ENCODE results near the gene IP6K2.

IP6K2 gene

GRCh38 chr3:48698891-48699290 is 18.1 kb downstream of the IP6K2 start:
- Histone ChIP-seq H3K4me3 (ENCODE audit: low read depth, low read length) (no peak overlapping the region), H3K27me3 (ENCODE audit: control insufficient read depth, insufficient read depth, low read length) (no peaks in the 10 kb centered on the region), H3K9me3 (ENCODE audit: control insufficient read depth, insufficient read depth, low read length) (no peaks in the 10 kb centered on the region), H3K9ac (ENCODE audit: low read depth, low read length) (no peak overlapping the region), H3K36me3 (ENCODE audit: control insufficient read depth, insufficient read depth, low read length) (peaks cover 57% of the 10 kb centered on the region), H3K4me1 (ENCODE audit: control insufficient read depth, insufficient read depth, low read length) (peaks cover 27% of the 10 kb centered on the region), H3K27ac (ENCODE audit: low read depth, low read length) (no peak overlapping the region)

GRCh38 chr3:48697952-48698351 is 19.1 kb downstream of the IP6K2 start:
- H3K27me3 ChIP-seq (ENCODE audit: control insufficient read depth, insufficient read depth, low read length) = no peaks in the 10 kb centered on the region
- peaks cover 24% of the 10 kb centered on the region for H3K4me1 ChIP-seq (ENCODE audit: control insufficient read depth, insufficient read depth, low read length)
- H3K36me3 ChIP-seq (ENCODE audit: control insufficient read depth, insufficient read depth, low read length) = peaks cover 66% of the 10 kb centered on the region
- no peak overlapping the region for H3K27ac ChIP-seq (ENCODE audit: low read depth, low read length)
- H3K4me3 ChIP-seq (ENCODE audit: low read depth, low read length) = no peak overlapping the region
- H3K9ac ChIP-seq (ENCODE audit: low read depth, low read length) = no peak overlapping the region
- H3K9me3 ChIP-seq (ENCODE audit: control insufficient read depth, insufficient read depth, low read length) = no peaks in the 10 kb centered on the region

- no peak overlapping the region for H3K9ac ChIP-seq (ENCODE audit: low read depth, low read length)
- peak overlapping the region; percentile 57 for H3K27ac ChIP-seq (ENCODE audit: low read depth, low read length)
- no peak overlapping the region for H3K4me3 ChIP-seq (ENCODE audit: low read depth, low read length)
- H3K4me1 ChIP-seq (ENCODE audit: control insufficient read depth, insufficient read depth, low read length) = peaks cover 21% of the 10 kb centered on the region
- no peaks in the 10 kb centered on the region for H3K9me3 ChIP-seq (ENCODE audit: control insufficient read depth, insufficient read depth, low read length)
- H3K36me3 ChIP-seq (ENCODE audit: control insufficient read depth, insufficient read depth, low read length) = peaks cover 75% of the 10 kb centered on the region
- H3K27me3 ChIP-seq (ENCODE audit: control insufficient read depth, insufficient read depth, low read length) = no peaks in the 10 kb centered on the region
Measured at GRCh38 chr3:48696601-48697000, 20.4 kb downstream of the IP6K2 start.

- Histone ChIP-seq H3K27me3 (ENCODE audit: control insufficient read depth, insufficient read depth, low read length) (no peaks in the 10 kb centered on the region), H3K4me1 (ENCODE audit: control insufficient read depth, insufficient read depth, low read length) (peaks cover 21% of the 10 kb centered on the region), H3K4me3 (ENCODE audit: low read depth, low read length) (no peak overlapping the region), H3K9me3 (ENCODE audit: control insufficient read depth, insufficient read depth, low read length) (no peaks in the 10 kb centered on the region), H3K36me3 (ENCODE audit: control insufficient read depth, insufficient read depth, low read length) (peaks cover 79% of the 10 kb centered on the region), H3K27ac (ENCODE audit: low read depth, low read length) (peak overlapping the region; percentile 57), H3K9ac (ENCODE audit: low read depth, low read length) (no peak overlapping the region)
Measured at GRCh38 chr3:48696156-48696555, 20.9 kb downstream of the IP6K2 start.

DNA sequence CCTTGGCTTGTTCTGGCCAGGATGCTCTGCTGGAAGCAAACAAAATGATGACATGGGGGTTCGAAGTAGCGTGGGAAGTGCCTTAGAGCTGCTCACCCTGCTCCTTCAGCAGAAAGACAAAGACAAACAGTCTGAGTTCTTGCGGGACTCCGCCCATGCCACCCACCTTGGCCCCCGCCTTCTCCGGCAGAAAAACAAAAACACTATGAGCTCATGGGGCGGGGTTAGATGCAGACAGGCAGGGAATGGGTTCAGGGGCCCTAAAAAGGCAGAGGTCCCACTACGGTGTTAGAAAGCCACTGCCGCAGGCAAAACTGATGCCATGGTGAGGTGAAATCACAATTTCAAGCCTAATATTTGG is 21.6 kb downstream of the IP6K2 start:
- peaks cover 80% of the 10 kb centered on the region for H3K36me3 ChIP-seq (ENCODE audit: control insufficient read depth, insufficient read depth, low read length)
- H3K4me1 ChIP-seq (ENCODE audit: control insufficient read depth, insufficient read depth, low read length) = peaks cover 21% of the 10 kb centered on the region
- peak overlapping the region; percentile 63 for H3K9ac ChIP-seq (ENCODE audit: low read depth, low read length)
- no peaks in the 10 kb centered on the region for H3K27me3 ChIP-seq (ENCODE audit: control insufficient read depth, insufficient read depth, low read length)
- peak overlapping the region; percentile 95 for H3K27ac ChIP-seq (ENCODE audit: low read depth, low read length)
- no peaks in the 10 kb centered on the region for H3K9me3 ChIP-seq (ENCODE audit: control insufficient read depth, insufficient read depth, low read length)
- peak overlapping the region; percentile 32 for H3K4me3 ChIP-seq (ENCODE audit: low read depth, low read length)

DNA sequence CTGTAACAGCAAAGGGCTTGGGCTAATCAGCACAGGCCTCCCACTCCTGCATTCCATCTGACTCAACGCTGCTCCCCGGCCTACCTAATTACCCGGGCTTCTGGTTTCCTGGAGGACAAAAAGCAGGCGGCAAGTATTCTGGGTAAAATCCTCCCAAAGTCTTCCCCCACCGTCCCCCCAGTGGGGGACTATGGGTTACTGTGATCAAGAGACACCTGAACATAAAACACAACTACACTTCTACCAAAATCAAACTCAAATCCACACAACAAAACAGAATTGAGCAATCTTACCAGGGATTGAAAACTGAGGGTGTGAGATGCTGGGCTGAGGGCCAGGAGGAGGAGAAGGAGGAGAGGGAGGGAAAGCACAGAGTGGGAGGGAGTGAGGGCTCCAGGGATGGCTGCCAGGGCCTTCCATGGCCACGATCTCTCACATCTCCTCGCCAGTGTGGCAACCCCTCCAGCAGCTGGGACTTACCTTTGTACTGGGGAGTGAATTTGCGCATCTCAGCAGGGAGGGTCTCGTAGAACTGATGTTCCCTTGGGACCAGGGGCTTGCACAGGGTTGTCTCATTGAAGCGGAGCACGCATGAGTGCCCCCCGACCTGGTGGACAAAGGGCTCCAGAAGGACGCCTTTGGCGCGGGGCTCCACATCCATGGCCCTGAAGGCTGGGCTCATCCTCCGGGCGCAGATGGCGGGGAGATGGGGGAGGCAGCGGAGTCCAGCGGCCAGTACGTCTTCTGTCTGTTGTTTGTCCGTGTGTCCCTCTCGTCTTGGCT is 22.2 kb downstream of the IP6K2 start:
- Histone ChIP-seq H3K27ac (ENCODE audit: low read depth, low read length) (peak overlapping the region; percentile 95), H3K9ac (ENCODE audit: low read depth, low read length) (peak overlapping the region; percentile 63), H3K36me3 (ENCODE audit: control insufficient read depth, insufficient read depth, low read length) (peaks cover 81% of the 10 kb centered on the region), H3K4me1 (ENCODE audit: control insufficient read depth, insufficient read depth, low read length) (peaks cover 21% of the 10 kb centered on the region), H3K4me3 (ENCODE audit: low read depth, low read length) (peak overlapping the region; percentile 32), H3K9me3 (ENCODE audit: control insufficient read depth, insufficient read depth, low read length) (no peaks in the 10 kb centered on the region), H3K27me3 (ENCODE audit: control insufficient read depth, insufficient read depth, low read length) (no peaks in the 10 kb centered on the region)

DNA sequence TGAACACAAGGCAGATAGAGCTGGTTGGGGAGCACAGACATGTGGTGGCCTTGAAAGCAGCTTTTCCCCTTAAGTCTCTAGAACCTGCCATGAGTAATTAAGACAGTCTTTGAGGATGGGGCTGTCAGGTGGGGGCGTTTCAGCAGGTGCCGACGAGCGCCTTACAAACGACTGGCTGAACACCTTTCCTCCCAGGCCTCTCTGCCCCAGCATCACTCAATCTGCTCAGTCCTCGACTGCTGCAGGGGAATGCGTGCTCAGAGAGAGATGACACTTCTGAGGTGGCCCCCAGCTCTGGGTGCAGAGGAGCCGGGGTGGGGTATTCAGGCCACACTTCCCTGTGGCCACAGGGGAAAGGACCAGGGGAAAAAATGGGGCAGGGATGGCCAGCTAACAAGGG is 23.2 kb downstream of the IP6K2 start:
- H3K27me3 ChIP-seq (ENCODE audit: control insufficient read depth, insufficient read depth, low read length) = no peaks in the 10 kb centered on the region
- no peaks in the 10 kb centered on the region for H3K9me3 ChIP-seq (ENCODE audit: control insufficient read depth, insufficient read depth, low read length)
- H3K9ac ChIP-seq (ENCODE audit: low read depth, low read length) = no peak overlapping the region
- H3K4me3 ChIP-seq (ENCODE audit: low read depth, low read length) = no peak overlapping the region
- H3K4me1 ChIP-seq (ENCODE audit: control insufficient read depth, insufficient read depth, low read length) = peaks cover 21% of the 10 kb centered on the region
- H3K36me3 ChIP-seq (ENCODE audit: control insufficient read depth, insufficient read depth, low read length) = peaks cover 81% of the 10 kb centered on the region
- H3K27ac ChIP-seq (ENCODE audit: low read depth, low read length) = no peak overlapping the region

GRCh38 chr3:48692551-48692950 is 24.5 kb downstream of the IP6K2 start:
- Histone ChIP-seq H3K9ac (ENCODE audit: low read depth, low read length) (no peak overlapping the region), H3K27me3 (ENCODE audit: control insufficient read depth, insufficient read depth, low read length) (no peaks in the 10 kb centered on the region), H3K9me3 (ENCODE audit: control insufficient read depth, insufficient read depth, low read length) (no peaks in the 10 kb centered on the region), H3K27ac (ENCODE audit: low read depth, low read length) (no peak overlapping the region), H3K4me1 (ENCODE audit: control insufficient read depth, insufficient read depth, low read length) (peaks cover 21% of the 10 kb centered on the region), H3K36me3 (ENCODE audit: control insufficient read depth, insufficient read depth, low read length) (peaks cover 83% of the 10 kb centered on the region), H3K4me3 (ENCODE audit: low read depth, low read length) (no peak overlapping the region)

DNA sequence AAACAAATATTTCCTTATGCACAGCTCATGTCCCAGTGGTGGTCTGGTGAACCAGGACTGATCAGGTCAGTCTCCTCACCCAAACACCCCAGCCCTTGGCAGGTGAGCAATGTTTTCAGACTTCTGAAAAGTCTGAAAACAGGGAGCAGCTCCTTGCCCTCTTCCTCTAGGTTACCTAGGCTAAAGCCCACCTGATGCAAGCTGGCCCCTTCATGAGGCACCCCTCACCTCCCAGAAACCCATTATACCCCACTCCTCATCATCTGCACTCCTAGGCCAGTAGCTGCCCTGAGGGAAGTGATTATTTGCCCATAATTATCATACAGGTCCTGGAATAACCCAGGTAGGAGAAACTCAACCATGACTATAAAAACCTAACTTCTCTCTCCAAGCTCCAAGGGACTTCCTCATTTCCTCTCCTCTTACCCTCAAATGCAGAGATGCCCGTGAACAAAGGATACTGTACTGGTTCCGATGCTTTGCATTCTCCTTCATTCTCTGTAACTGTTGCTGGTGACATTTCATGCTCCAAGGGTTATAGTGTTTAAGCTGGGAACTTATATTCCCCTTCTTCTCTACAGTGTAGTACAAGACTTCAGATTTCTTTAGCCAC is 26.1 kb downstream of the IP6K2 start:
- Histone ChIP-seq H3K4me3 (ENCODE audit: low read depth, low read length) (no peak overlapping the region), H3K27ac (ENCODE audit: low read depth, low read length) (no peak overlapping the region), H3K36me3 (ENCODE audit: control insufficient read depth, insufficient read depth, low read length) (peaks cover 84% of the 10 kb centered on the region), H3K9me3 (ENCODE audit: control insufficient read depth, insufficient read depth, low read length) (no peaks in the 10 kb centered on the region), H3K4me1 (ENCODE audit: control insufficient read depth, insufficient read depth, low read length) (peaks cover 15% of the 10 kb centered on the region), H3K27me3 (ENCODE audit: control insufficient read depth, insufficient read depth, low read length) (no peaks in the 10 kb centered on the region), H3K9ac (ENCODE audit: low read depth, low read length) (no peak overlapping the region)

DNA sequence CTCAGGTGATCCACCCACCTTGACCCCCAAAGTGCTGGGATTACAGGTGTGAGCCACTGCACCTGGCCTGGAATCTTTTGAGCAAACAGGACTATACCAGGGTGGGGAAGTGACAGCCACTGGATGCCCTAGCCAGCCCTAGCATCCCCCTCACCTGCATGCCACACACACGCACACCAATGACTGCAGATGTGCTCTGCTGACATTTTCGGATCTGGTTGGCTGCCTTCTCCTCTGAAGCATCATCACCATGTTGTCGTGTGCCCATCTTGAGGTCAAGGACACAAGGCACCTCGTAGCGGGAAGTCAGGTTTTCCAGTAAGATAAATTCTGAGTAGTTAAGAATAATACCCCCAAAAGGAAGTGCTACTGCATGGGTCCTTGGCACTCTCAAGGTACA is 27.6 kb downstream of the IP6K2 start:
- peaks cover 75% of the 10 kb centered on the region for H3K36me3 ChIP-seq (ENCODE audit: control insufficient read depth, insufficient read depth, low read length)
- H3K9me3 ChIP-seq (ENCODE audit: control insufficient read depth, insufficient read depth, low read length) = no peaks in the 10 kb centered on the region
- H3K9ac ChIP-seq (ENCODE audit: low read depth, low read length) = no peak overlapping the region
- H3K4me1 ChIP-seq (ENCODE audit: control insufficient read depth, insufficient read depth, low read length) = peaks cover 9% of the 10 kb centered on the region
- no peak overlapping the region for H3K4me3 ChIP-seq (ENCODE audit: low read depth, low read length)
- no peak overlapping the region for H3K27ac ChIP-seq (ENCODE audit: low read depth, low read length)
- no peaks in the 10 kb centered on the region for H3K27me3 ChIP-seq (ENCODE audit: control insufficient read depth, insufficient read depth, low read length)

- Histone ChIP-seq H3K9ac (ENCODE audit: low read depth, low read length) (no peak overlapping the region), H3K27me3 (ENCODE audit: control insufficient read depth, insufficient read depth, low read length) (no peaks in the 10 kb centered on the region), H3K4me3 (ENCODE audit: low read depth, low read length) (no peak overlapping the region), H3K36me3 (ENCODE audit: control insufficient read depth, insufficient read depth, low read length) (peaks cover 68% of the 10 kb centered on the region), H3K4me1 (ENCODE audit: control insufficient read depth, insufficient read depth, low read length) (peaks cover 10% of the 10 kb centered on the region), H3K27ac (ENCODE audit: low read depth, low read length) (no peak overlapping the region), H3K9me3 (ENCODE audit: control insufficient read depth, insufficient read depth, low read length) (no peaks in the 10 kb centered on the region)
Measured at GRCh38 chr3:48688737-48689075, 28.3 kb downstream of the IP6K2 start.

Measured in HUES48 (cell line).